HepG2 (cell line): ENCODE data around the gene AQP10. TPM values are rescaled to one million over a fixed set of nuclear protein-coding genes. Genes with fewer than 3 reads are reported as not detected.

Source experiments
- ATF2 ChIP-seq: sonication (generic); formaldehyde crosslinking; IDR thresholded peaks from 2 replicates; pipeline ENCODE4 v1.4.0; 2020; ENCODE audit warnings: missing genetic modification reagents
- CBX2 ChIP-seq, 2 experiments: fragments of 200-600 bp in 1 of 2; sonication (generic); formaldehyde crosslinking in 1 of 2; IDR thresholded peaks; 2 replicates each; pipeline versions ENCODE4 v1.7.0 to v1.8.1; 2018 to 2022; ENCODE audit warnings: low read depth in 2 of 2, low read length in 1 of 2, mild to moderate bottlenecking in 1 of 2, missing genetic modification reagents in 1 of 2
- EED ChIP-seq: sonication (generic); formaldehyde crosslinking; IDR thresholded peaks from 2 replicates; pipeline ENCODE4 v1.5.0; 2020; ENCODE audit warnings: mild to moderate bottlenecking, missing genetic modification reagents
- ELF4 ChIP-seq: sonication (generic); formaldehyde crosslinking; IDR thresholded peaks from 2 replicates; pipeline ENCODE4 v1.5.0; 2020; ENCODE audit warnings: missing genetic modification reagents, mild to moderate bottlenecking, moderate library complexity, borderline replicate concordance
- HNF1B ChIP-seq: sonication (generic); formaldehyde crosslinking; IDR thresholded peaks from 2 replicates; pipeline ENCODE4 v1.5.1; 2020; ENCODE audit warnings: mild to moderate bottlenecking, moderate library complexity, missing genetic modification reagents
- IKZF5 ChIP-seq: IDR thresholded peaks from 2 replicates; pipeline ENCODE4 v1.6.1; 2018; ENCODE audit warnings: missing genetic modification reagents, mild to moderate bottlenecking, missing compliant biosample characterization
- MTA1 ChIP-seq: sonication (generic); formaldehyde crosslinking; IDR thresholded peaks from 2 replicates; pipeline ENCODE4 v1.4.0; 2020; ENCODE audit warnings: missing genetic modification reagents, mild to moderate bottlenecking, borderline replicate concordance
- NFE2L1 ChIP-seq: sonication (generic); formaldehyde crosslinking; IDR thresholded peaks from 2 replicates; pipeline ENCODE4 v1.4.0; 2020; ENCODE audit warnings: missing genetic modification reagents, mild to moderate bottlenecking, borderline replicate concordance
- PRDM10 ChIP-seq: sonication (generic); formaldehyde crosslinking; IDR thresholded peaks from 2 replicates; pipeline ENCODE4 v1.4.0; 2020; ENCODE audit warnings: low read depth, missing genetic modification reagents
- TEAD2 ChIP-seq: sonication (generic); formaldehyde crosslinking; IDR thresholded peaks from 2 replicates; pipeline ENCODE4 v1.9.0; 2021; ENCODE audit warnings: missing genetic modification reagents
- ZNF12 ChIP-seq: sonication (generic); formaldehyde crosslinking; IDR thresholded peaks from 2 replicates; pipeline ENCODE4 v1.5.0; 2020; ENCODE audit warnings: missing genetic modification reagents
- ZNF121 ChIP-seq: sonication (generic); formaldehyde crosslinking; IDR thresholded peaks from 2 replicates; pipeline ENCODE4 v1.5.0; 2020; ENCODE audit warnings: mild to moderate bottlenecking, missing genetic modification reagents
- ZNF280B ChIP-seq: sonication (generic); formaldehyde crosslinking; IDR thresholded peaks from 2 replicates; pipeline ENCODE4 v1.5.0; 2020; ENCODE audit warnings: missing genetic modification reagents, mild to moderate bottlenecking, borderline replicate concordance
- ZNF44 ChIP-seq: sonication (generic); formaldehyde crosslinking; IDR thresholded peaks from 2 replicates; pipeline ENCODE4 v1.5.1; 2020; ENCODE audit warnings: mild to moderate bottlenecking, missing genetic modification reagents
- ZNF674 ChIP-seq: sonication (generic); formaldehyde crosslinking; IDR thresholded peaks from 2 replicates; pipeline ENCODE4 v1.5.0; 2020; ENCODE audit warnings: low read depth, mild to moderate bottlenecking, missing genetic modification reagents
- ZNF792 ChIP-seq: IDR thresholded peaks from 2 replicates; pipeline ENCODE4 v1.6.1; 2016
- polyA plus RNA-seq, 8 experiments: library from polyadenylated mRNA; depleted of rRNA in 3 of 8; stranded (reverse) in 7 of 8; unstranded in 1 of 8; fragments of >200 nt; fragmentation: Illumina TruSeq in 4 of 8; extraction: Trizol in 4 of 8; gene quantifications; 2 replicates each; pipeline versions ENCODE4 v1.2.1 to v1.2.3, GENCODE V29; 2011 to 2016; ENCODE audit warnings: low read depth in 4 of 8, missing spikeins in 1 of 8, mixed read lengths in 1 of 8; ENCODE audit not compliant: insufficient read depth in 1 of 8
- total RNA-seq, 5 experiments: library from RNA; depleted of rRNA; stranded (reverse); fragments of >200 nt; fragmentation: Illumina TruSeq; extraction: Trizol; gene quantifications; 2 replicates each; pipeline ENCODE4 v1.2.3, GENCODE V29; 2016; ENCODE audit warnings: low read depth in 1 of 5

The AQP10 gene
- total and polyA plus RNA-seq, 2 of the 13 experiments (the other 11 are each of a cell fraction or from before 2014, with no cell fraction given): 0.30 TPM; not detected in 1

- TF ChIP-seq HNF1B: no peak
- TF ChIP-seq MTA1: no peak
- no peak for TF ChIP-seq ZNF792 (CRISPR knock-in tag)
- TF ChIP-seq NFE2L1 (CRISPR knock-in tag): no peak
- no peak for TF ChIP-seq ZNF280B (CRISPR knock-in tag)
- TF ChIP-seq CBX2 (IDR thresholded peaks at IDR 0.05; ENCODE audit: low read depth, low read length): no peak
- TF ChIP-seq CBX2 (CRISPR knock-in tag; IDR thresholded peaks at IDR 0.05; ENCODE audit: low read depth): no peak
- TF ChIP-seq TEAD2 (CRISPR knock-in tag): no peak
- TF ChIP-seq ZNF674 (CRISPR knock-in tag): no peak
- TF ChIP-seq ZNF12: peak; percentile 7; the same call in 1 of the 2 replicates
- TF ChIP-seq EED (CRISPR knock-in tag): no peak
- no peak for TF ChIP-seq PRDM10
- no peak for TF ChIP-seq ZNF121 (CRISPR knock-in tag)
- no peak for TF ChIP-seq ELF4
- TF ChIP-seq ZNF44 (CRISPR knock-in tag): no peak
- peak; percentile 14; the same call in 1 of the 2 replicates for TF ChIP-seq ATF2 (CRISPR knock-in tag)
- TF ChIP-seq IKZF5 (CRISPR knock-in tag): no peak; the same call in 1 of the 2 replicates
These were observed 13.5 kb downstream of the AQP10 start (continued) for GRCh38 chr1:154334079-154335024.
